Stimulated activated CD8-positive, alpha-beta memory T cell treated with anti-CD3 and anti-CD28 coated beads, Interleukin-7, amount 100 ng/mL, for 1 hour (primary cell): ENCODE data around the gene ADCY10.
"Not testable (repeated sequence)": the region's sequence is repeated elsewhere in the genome, so short reads cannot be mapped to it uniquely, and the experiment has no call there.

ENCODE experiments used
- DNase-seq, 2 donors: peaks; one replicate each; pipeline ENCODE4 v3.0.0-alpha.2; 2020; ENCODE audit warnings: low read depth in 2 of 2

The ADCY10 gene

DNA sequence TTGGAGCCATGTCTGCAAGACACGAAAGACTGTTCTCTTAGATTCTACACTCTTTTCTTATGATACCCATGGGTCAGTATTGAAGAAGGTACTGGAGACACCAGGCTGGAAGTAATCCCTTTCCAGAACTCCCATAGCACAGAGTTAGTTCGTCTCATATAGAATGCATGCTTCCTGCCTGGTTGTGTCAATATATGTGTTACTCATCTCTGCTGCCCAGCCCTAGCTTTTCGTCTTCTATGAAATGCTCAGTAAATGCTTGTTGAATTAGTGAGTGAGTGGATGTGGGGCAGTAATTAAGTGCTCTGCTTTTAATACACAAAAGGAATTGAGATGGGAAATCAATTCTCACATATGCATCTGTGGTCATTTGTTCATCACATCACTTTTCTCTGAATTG lies 32.1 kb downstream of the ADCY10 start:
- no peak for DNase-seq

DNA sequence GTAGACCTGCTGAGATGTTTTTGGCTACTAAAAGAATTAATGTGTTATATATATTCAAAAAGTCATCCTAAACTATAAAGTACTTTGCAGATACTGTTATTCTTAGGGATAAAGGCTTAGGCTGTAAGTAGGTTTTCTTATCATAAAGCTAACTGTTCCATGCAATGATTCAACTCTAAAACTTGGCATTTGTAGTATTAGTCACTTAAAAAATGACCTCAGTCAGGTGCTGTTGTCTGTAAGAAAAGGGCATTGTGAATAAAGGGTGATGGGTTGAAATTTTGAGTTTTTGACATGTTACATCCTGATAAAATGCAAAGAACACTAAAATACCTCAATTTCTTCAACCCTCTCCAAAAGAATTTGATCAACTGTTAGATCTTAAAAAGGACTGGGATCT lies 32.9 kb downstream of the ADCY10 start:
- DNase-seq: no peak

DNA sequence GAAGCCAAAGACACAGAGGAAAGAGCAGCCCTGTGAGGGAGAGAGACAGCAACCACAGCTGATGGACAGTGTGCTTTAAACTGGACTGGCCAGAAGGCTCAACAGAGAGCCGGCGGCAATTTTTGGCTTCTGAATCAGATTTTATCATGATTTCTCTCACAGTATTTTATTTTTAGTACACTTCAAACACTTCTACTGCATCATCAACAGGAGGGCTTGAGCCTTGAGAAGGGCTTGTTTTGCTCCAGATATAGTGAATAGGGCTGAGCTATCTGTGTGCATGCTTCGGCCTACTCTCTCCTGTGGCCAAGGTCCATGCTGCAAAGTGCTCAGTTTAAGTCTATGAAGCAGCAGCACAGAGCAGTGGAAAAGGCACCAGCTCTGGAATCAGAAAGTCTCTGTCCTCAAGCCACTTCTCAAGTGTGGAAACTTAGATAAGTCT lies 33.3 kb downstream of the ADCY10 start:
- no peak for DNase-seq

DNA sequence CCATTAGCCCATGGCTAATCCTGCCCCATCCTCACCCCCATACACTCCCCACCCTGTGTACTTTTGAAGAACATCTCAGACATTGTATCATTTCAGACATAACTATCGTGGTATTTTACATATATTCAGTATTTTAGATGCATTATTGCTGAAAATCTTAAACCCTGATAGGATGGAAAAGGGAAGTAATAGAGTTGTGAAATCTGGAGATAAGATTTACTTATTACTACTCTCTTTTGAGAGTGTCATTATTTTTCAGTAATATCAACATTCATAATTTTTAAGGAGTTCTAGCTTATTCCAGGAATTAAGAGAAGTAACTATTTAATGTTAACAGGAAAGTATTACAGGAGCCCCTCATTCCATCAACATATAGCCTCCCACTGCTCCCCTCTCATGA lies 34.4 kb downstream of the ADCY10 start:
- no peak for DNase-seq

DNA sequence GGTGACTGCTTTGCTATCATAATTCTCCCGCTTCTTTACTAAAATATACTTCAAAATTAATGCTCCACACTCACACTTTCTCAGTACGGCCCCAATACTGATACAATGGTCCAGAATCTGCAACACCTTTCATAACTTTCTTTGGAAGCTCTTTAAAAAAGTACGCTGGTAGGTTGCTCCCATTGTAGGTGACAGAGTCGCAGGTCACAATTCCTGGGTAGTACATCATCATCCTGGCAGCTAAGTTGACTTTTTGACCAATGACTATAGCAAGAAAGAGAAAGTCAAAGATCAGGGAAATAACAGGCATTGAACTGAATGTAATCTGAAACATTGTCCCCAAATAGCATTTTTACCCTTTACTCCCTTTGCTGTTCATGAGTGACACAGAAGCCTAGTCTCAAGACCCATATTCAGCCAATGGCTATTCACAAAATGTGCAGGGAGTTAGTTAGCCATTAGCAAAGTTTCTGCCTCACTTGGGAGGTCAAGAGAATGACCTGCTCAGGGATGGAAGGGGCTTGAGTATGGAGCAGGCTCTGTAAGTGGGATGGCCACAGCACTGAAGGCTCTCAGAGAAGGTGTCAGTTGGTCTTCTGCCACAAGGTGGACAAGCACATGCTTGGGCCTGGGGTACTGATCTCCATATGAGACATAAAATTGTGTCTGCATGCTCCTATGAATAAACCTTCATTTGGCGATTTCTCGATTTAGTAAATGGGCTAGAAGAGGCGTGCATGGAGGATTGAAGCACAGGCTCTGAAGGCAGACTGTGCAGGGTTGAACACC lies 35.4 kb downstream of the ADCY10 start:
- DNase-seq: no peak

DNA sequence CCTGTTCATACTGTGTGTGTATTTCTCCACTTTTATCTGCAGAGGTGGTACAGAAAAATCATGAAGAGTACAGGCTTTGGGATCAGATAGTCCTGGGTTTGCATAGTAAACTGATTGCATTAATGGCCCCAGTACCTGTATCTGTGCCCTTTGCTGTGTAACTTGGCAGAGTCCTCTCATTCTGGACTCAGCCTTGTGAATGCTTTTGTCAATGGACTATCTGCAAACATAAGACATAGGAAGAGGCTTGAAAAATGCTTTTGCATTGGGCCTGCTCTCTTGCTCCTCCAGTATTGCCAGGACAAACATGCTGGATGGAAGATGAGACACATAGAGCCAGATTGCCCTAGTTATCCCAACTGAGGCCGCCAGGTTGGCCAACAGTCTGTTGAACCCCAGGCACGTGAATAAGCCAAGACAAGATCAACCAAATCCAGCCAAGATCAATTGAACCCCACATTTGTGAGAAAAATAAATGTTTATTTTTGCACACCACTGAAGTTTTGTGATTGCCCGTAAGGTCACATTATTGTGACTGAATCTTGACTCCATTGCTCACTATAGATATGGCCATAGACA lies 37.2 kb downstream of the ADCY10 start:
- DNase-seq: no peak

DNA sequence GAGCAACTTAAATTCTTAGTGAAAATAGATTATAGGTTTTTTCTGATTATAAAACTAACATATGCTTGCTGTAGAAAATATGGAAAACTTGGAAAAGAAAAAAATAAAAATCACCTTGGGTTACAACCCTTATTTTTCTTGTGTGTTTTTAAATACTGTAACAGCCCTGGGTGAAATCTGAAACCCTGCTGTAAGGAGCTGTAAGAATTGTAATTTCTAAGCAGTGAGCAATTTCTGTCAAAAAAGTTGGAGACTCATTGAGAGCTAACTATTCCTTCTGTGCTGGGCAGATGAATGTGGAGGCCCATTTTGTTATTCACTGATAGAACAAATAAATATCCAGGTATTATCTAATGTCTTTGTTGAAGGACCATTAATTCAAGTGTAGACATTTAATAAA lies 42.6 kb downstream of the ADCY10 start:
- no peak for DNase-seq

DNA sequence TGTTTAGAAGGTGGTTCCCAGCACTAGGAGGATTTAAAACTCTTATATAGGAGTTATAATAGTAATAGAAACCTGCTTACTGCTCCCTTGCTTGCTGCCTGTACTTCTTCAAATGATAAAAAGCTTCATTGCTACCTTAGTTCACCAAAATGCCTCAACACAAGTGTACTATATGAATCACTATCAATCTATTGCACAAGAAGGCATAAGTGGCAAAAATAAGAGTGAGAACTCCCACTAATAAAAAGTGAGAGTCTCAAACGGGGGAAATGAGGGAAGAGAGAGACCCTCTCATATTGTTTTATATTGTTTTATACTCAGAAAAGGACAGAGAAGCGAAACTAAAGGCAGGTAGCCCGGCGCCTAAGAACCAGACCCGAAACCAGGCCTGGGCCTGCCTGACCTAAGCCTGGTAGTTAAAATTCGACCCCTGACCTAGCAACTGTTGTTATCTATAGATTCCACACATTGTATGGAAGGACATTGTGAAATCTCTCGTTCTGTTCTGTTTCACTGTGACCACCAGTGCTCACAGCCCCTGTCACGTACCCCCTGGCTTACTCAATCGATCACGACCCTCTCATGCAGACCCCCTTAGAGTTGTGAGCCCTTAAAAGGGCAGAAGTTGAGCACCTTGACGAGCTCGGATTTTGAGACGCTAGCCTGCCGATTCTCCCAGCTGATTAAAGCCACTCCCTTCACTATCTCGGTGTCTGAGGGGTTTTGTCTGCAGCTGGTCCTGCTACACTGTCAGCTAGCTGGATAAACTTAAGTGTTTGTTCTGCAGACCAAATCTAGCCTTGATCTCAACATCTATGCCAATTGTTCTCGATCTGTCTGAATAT lies 44.6 kb downstream of the ADCY10 start:
- not testable (repeated sequence) for DNase-seq

DNA sequence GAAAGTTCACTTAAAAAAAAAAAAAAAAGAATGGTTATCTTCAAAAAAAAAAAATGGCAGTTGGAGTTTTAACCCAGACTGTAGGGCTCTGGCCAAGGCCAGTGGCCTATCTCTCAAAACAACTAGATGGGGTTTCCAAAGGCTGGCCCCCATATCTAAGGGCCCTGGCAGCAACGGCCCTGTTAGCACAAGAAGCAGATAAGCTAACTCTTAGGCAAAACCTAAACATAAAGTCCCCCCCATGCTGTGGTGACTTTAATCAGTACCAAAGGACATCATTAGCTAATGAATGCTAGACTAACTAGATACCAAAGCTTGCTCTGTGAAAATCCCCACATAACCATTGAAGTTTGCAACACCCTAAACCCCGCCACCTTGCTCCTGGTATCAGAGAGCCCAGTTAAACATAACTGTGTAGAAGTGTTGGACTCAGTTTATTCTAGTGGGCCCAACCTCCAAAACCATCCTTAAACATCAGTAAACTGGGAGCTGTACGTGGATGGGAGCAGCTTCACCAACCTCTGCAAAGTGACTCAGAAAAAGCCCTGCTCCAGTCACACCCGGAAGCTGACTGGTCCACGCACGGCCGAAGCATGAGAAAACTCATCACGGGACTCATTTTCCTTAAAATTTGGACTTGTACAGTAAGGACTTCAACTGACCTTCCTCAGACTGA lies 47.1 kb downstream of the ADCY10 start:
- not testable (repeated sequence) for DNase-seq

DNA sequence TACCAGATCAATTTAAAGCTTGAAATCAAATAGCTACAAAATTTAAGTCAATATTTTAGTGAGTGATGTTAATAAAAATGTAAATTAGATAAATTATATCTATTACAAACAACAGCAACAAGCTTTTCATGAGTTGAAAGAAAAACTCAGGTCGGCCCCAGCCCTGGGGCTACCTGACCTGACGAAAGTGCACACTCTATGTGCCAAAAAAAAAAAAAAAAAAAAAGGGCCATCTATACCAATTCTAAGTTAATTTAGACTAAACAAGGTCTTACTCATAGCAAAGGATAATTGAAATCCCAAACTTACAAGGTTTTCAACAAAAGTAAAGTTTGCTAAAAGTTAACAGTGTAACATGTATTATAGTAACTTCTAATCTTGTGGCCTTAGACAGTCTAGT lies 47.6 kb downstream of the ADCY10 start:
- DNase-seq: not testable (repeated sequence)

DNA sequence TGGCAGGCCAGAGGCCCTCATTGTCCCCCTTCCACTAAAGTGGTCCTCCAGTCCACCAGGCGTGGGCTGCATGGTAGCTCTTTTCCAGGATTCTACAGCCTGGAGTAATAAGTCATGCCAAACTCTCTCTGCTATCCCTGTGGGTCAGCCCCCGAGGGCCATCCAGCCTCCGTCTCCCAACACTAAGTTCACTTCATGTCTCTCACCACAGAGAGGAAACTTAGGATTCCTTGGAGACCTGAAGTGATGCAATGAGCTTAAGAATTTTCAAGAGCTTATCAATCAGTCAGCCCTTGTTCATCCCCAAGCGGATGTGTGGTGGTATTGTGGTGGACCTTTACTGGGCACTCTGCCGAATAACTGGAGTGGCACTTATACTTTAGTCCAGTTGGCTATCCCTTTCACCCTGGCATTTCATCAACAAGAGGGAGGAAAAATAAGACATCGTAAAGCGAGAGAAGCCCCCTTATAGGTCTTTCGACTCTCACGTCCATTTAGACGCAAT lies 48.1 kb downstream of the ADCY10 start:
- DNase-seq: not testable (repeated sequence)

DNA sequence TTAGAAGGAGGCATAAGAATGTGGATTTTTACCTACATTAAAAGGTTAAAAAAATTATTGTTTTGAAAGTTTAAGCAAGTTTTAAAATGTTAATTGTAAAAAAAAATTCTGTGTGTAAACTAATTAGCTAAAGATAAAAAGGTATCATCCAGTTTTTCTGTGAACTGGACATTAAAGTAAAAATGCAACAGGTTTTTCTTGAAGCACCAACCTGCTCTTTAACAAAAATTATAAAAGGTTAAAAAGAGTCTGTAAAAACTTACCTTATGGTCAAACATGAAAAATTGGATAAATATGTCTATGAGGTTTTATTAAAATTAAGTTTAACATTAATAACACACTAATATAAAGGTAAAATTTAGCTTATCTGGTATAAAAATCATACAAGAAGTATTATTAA lies 48.7 kb downstream of the ADCY10 start:
- not testable (repeated sequence) for DNase-seq

DNA sequence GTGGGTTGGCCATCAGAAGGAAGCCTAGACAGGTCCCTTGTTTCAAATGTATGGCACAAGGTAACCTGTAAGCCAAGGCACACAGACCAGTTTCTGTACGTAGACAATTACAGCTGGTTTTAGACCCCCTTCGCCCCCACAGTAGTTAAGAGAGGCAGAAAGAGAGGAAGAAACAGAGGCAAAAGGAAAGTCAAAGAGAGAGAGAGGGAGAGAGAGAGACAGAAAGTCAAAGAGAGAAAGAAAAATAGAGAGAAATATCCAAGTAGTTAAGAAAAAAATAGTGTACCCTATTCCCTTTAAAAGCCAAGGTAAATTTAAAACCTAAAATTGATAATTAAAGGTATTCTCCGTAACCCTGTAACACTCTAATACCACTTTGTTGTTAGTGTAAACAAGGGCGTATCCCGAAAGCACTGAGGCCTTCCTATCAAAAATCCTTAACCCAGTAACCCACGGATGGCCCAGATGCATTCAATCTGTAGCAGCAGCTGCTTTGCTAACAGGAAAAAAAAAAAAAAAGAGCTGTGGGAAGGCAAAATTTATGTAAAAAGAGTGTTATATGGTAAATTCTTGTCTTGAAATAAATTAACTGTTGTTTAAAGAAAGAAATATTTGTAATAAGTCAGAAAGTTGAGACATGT lies 49.4 kb downstream of the ADCY10 start:
- no peak for DNase-seq

DNA sequence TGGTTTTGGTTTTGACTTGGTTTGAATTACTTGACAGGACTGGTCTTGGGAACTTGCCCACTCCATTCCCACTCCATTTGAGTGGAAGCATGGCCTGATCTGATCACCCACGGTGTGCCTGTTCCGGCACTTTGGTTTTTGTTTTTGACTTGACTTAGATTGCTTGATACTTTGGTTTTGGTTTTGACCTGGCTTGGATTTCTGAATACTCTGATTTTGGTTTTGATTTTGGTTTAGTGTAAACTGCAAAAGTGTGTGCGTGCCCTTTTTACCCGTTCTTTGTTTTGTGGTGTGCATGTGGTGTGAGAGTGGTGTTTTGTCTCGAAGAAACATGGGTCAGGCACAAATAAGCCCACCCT lies 50.0 kb downstream of the ADCY10 start:
- DNase-seq: no peak

DNA sequence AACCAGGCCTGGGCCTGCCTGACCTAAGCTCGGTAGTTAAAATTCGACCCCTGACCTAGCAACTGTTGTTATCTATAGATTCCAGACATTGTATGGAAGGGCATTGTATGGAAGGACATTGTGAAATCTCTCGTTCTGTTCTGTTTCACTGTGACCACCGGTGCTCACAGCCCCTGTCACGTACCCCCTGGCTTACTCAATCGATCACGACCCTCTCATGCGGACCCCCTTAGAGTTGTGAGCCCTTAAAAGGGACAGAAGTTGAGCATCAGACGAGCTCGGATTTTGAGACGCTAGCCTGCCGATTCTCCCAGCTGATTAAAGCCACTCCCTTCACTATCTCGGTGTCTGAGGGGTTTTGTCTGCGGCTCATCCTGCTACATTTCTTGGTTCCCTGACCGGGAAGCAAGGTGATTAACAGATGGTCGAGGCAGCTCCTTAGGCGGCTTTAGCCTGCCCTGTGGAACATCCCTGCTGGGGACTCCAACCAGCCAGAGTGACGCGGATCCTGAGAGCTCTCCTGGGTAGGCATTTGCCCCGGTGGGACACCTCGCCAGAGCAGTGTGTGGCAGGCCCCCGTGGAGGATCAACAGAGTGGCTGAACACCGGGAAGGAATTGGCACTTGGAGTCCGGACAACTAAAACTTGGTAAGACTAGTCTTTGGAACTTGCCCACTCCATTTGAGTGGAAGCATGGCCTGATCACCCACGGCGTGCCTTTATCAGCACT lies 50.6 kb downstream of the ADCY10 start:
- not testable (repeated sequence) for DNase-seq

DNA sequence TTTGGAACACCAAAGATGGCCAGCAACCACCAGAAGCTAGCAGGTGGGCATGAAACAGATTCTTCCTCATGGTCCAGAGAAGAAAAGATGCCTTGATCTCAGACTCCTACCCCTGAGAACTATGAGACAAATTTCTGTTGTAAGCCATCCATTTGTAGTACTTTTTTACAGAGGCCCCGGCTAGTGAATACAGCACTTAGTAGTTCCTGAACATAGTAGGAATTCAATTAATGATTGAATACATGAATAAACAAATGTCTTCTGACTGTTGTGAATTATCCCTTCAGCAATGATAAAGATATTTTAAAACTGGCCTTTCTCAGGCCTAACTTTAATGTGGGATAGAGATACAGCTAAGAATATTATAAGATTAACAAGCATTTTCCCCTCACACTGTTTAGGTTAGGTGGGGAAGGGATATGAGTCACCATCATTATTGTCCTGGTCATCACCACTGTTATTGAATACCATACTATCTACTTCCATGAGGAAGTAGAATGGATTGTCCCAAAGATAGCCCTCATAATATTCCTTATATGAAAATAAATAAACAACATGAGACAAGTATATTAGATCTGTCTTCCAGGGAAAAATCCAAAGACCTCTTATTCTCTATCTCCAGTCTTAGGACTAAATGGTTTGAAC lies 51.4 kb downstream of the ADCY10 start:
- no peak for DNase-seq

DNA sequence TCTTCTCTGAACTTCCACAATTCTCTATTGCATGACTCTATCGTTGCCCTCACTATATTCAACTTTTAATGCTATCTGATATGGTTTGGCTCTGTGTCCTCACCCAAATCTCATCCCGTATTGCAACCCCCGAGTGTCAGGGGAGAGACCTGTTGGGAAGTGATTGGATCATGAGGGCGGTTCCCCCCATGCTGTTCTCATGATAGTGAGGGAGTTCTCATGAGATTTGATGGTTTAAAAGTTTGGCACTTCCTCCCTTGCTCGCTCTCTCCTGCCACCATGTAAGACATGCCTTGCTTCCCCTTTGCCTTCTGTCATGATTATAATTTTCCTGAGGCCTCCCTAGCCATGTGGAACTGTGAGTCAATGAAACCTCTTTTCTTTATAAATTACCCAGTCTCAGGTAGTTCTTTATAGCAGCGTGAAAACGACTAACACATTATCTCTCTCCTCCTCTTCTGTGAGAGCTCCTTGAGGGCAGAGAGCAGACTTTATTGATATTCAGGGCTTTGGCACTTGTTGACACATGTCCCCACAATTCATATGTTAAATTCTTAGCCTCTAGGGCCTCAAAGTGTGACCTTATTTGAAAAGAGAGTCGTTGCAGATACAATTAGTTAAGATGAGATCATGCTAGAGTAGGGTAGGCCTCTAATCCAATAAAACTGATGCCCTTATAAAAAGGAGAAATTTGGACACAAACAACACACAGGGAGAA lies 52.1 kb downstream of the ADCY10 start:
- no peak for DNase-seq

DNA sequence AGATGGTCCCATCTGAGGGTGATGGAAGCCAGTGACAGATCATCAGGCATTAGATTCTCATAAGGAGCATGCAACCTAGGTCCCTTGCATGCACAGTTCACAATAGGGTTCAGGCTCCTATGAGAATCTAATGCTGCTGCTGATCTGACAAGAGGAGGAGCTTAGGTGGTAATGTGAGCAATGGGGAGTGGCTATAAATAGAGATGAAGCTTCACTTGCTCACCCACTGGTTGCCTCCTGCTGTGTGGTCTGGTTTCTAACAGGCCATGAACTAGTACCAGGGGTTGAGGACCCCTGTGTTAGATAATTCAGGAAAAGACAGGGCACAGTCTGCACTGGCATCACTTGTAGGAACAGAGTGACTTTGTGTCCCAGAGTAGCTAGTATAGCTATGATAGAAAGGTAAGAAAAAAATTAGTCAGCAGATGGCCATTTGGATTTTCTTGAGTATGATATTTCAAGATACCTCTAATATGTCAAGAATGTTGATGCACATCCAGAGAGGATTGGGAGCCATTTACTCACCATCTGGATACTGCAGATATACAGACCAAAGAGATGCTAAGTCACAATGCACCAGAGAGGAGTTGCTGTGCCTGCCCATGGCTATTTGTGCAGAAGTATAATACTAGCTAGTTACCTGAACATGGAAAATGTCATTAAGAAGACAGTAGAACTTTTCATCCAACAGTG lies 53.6 kb downstream of the ADCY10 start:
- DNase-seq: no peak
